ENCODE results near the gene PKD2.
"Not testable (repeated sequence)": the region's sequence is repeated elsewhere in the genome, so short reads cannot be mapped to it uniquely, and the experiment has no call there.

The PKD2 gene

DNA sequence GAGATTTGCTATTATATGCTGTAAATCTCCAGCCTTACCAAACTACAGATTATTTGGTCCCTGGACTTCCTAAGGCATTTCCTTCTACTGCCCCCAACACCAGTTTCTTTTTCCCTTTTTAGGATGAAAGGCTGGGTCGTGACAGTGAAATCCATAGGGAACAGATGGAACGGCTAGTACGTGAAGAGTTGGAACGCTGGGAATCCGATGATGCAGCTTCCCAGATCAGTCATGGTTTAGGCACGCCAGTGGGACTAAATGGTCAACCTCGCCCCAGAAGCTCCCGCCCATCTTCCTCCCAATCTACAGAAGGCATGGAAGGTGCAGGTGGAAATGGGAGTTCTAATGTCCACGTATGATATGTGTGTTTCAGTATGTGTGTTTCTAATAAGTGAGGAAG is 67.9 kb downstream of the PKD2 start:
- DNase-seq, result no peak

- no peak for DNase-seq
Observed at GRCh38 chr4:88077911-88078524, 70.6 kb downstream of the PKD2 start.

GRCh38 chr4:88078579-88078978 is 71.1 kb downstream of the PKD2 start:
- DNase-seq, result no peak

- DNase-seq, result no peak
Observed at GRCh38 chr4:88080626-88081025, 73.2 kb downstream of the PKD2 start.

DNA sequence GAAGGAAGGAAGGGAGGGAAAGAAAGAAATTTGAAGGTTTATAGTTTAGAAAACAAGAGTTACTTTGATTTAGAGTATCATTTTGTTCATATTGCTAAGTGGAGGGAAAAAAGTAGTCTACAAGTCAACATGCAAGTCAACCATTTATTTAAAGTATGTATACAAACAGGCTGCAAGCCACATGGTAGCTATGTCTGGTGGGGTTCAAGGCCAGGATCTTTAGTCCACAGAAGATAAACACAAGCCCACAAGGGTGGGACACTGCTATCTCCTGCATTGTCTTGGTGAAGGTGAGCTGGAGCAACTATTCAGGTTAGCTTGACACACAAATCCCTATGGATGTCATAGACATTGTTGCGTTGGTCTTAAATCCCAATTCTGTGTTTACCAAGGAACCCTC is 79.6 kb downstream of the PKD2 start:
- no peak for DNase-seq

DNA sequence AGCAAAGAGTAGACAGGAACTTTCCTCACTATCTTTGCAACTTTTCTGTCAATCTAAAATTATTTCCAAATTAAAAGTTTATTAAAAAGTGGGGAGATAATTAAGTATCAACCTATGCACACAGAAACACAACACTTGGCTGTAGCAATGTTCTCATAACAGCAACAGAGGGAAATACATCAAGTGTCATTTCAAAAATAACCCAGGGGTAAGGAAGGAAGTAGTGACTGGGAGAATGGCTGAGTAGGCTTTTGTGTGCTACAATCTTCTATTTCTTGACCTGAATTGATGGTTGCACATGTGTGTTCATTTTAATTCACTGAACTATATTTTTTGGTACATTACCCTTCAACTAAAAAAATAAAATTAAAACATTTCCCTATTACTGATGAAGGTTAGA is 83.5 kb downstream of the PKD2 start:
- DNase-seq, result no peak

- DNase-seq, result no peak
Observed at GRCh38 chr4:88091378-88091777, 83.9 kb downstream of the PKD2 start.

DNA sequence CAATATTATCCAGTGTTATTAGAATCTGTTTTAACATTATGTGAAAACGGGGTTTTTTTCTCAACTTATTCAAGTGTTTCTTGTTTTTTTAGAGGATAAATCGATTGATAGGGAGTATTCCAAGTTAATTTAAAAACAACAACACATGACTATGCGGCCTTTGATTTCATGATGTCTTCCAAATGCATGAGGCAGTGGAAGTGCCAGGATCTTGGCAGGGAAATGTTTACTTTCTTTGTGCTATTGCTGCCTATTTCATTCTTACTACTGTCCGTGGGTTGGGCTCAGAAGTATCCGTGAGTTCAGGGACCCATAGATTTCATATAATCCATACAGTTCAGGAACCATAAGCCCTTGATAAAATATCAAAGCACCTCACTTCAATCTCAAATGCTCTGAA is 86.4 kb downstream of the PKD2 start:
- no peak for DNase-seq

GRCh38 chr4:88097301-88097700 is 89.9 kb downstream of the PKD2 start:
- DNase-seq, result no peak

- DNase-seq, result no peak
Observed at GRCh38 chr4:88097781-88098180, 90.3 kb downstream of the PKD2 start.

DNA sequence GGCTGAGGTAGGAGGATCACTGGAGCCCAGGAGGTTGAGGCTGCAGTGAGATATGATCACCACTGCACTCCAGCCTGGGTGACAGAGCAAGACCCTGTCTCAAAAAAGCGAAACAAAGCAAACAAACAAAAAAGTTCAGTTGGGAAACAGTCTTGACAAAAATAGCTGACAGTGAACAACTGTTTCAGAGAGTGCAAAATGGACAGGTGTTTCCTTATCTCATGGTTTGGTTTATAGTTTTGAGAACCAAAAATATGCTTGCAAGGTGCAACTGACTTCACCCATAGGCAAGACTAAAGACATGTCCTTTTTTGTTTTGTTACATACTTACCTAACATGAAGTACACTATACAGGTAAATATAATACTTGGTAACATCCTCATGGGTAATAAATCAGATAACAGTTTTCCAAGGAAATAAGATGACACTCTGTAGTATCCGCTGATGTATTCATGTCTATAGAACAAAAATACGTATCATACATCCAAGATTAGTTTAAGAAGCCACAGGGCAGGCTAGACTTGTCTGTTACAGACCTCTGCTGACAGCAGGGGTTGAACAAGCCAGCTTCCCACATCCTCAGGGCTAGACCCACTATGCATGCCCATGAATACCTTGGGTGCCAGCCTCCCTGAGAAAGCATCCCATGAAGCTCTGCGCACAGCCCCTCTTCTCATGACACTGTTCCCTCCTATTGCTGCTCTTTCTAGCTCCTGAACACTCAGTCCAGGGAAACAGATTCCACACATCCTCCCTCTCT is 91.7 kb downstream of the PKD2 start:
- no peak for DNase-seq

DNA sequence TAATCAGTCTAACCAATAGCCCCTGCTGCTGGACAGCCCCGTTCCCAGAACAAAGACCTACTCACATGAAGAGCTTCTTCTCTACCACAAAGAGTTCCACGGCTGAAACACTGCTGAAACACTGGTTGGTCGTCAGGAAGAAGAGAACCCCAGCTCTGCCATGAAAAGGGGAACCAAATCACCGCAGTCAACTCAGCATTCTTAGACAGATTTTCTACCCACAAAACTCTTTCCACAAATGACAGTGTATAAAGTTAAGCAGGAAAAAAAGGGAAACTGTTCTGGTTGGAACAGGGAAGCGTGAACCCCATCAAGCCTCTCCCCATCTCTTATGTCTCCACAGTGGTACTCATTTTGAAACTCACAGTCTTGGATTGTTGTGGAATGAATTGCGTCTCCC is 93.7 kb downstream of the PKD2 start:
- peak; percentile 53 for DNase-seq

GRCh38 chr4:88102026-88102425 is 94.6 kb downstream of the PKD2 start:
- no peak for DNase-seq

- no peak for DNase-seq
Observed at GRCh38 chr4:88104902-88105610, 97.6 kb downstream of the PKD2 start.

- DNase-seq, result no peak
Observed at GRCh38 chr4:88106205-88106604, 98.8 kb downstream of the PKD2 start.

DNA sequence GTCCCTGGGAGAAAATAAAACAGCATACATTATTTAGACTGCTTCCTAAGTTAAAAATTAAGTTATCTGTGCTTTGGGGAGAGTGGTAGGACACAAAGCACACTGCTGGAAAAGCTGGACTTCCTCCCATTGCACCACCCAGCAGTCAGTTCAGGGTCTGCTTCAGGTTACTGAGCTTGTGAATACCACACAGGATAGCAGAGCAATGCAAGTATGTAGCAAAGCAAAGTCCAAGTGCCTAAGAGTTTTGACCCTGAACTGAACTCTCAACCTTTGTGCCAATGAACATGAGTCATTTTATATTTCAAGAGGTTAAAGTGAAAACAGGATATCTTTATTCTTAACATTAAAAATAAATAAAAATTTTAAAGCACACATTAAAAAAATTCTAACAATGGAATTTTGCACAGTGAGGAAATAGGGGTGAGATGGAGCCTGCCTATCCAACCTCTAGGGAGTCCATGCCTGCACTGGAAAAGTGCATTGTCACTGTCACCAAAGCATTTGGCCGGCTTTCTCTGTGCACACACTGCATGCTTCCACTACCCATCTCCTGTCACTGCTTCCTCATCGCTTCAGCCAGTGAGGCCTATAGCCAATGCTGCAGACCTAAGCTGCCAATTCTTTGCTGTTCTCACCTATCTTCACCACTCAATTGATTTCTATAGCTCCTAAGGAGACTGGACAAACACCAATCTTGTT is 100.1 kb downstream of the PKD2 start:
- DNase-seq, result peak; percentile 43

- DNase-seq, result not testable (repeated sequence)
Observed at GRCh38 chr4:88108108-88108465, 100.7 kb downstream of the PKD2 start.

GRCh38 chr4:88108747-88109122 is 101.3 kb downstream of the PKD2 start:
- no peak for DNase-seq

DNA sequence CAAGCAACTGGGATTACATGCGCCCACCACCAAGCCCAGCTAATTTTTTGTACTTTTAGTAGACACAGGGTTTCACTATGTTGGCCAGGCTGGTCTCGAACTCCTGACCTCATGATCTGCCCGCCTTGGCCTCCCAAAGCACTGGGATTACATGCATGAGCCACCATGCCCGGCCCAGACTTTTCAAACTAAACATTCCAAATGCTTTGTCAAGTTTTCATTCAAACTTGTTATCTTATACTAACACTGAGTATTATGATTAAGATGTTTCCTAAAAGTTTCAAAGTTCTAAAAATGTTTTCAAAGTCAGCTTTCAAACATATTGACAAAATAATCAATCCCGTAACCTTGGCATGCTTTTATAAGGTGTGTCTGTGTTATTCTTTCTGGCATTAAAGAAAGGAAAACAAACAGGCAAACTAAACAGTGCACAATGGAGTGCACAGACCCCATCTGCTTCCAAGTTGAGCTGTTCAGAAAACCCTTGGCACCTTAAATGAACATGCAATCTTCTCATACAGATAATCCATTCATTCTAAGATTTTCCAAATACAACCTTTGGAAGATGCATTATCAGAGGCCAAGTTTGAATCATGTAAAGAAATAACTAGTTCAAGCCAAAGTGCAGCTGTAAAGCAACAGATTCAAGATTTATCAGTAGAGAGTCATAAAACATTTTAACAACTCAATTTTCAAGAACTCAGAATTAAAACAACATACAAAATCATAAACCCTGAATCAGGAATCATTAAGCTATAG is 101.9 kb downstream of the PKD2 start:
- no peak for DNase-seq

DNA sequence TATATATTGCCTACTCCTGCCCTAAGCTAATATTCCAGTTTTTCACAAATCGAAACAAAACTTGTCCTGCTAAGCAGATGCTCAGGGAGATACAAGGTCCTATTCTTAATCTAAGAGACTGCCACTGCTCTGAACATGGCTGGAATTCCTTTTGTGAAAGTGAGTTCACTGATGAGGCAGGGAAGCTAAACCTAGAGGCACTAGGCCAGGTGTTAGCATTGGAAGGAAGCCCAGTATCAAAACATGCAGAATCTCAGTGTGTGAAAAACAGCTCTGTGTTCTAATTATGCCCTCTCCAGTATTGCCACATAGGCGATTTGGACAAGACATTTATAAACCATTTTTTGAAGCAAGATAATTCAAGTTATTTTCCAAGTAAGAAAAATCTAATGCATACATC is 103.4 kb downstream of the PKD2 start:
- no peak for DNase-seq

DNA sequence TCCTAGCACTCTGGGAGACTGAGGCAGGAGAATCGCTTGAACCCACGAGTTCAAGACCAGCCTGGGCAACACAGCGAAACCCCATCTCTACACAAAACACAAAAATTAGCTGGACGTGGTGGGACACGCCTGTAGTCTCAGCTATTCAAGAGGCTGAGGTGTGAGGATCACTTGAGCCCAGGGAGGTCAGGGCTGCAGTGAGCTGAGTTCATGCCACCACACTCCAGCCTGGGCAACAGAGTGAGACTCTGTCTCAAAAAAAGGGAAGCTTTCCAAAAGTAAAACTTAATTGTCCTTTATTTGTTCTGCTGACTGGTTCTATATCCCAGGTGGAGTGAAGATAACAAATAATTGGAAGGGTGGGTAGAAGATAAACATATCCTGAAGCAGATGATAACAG is 105.4 kb downstream of the PKD2 start:
- no peak for DNase-seq

DNA sequence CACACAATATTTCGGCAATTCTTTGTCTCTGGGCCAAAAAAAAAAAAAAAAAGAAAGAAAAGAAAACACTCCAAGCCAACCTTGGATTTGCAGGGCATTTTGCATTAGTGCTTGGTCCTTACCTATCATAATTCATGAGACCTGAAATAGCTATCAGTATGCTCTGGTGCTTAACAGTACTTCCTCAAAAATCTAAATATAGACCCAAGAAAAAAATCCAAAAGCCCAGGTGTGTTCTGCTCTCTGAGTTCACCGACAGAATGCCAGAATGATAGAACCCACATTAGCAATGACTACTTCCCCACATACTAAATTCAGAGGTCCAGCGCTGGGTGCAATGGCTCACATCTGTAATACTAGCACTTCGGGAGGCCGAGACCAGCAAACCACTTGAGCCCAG is 108.2 kb downstream of the PKD2 start:
- no peak for DNase-seq

GRCh38 chr4:88119943-88120342 is 112.5 kb downstream of the PKD2 start:
- no peak for DNase-seq
